KMS-11 (cell line): ENCODE results near the gene TRIM29.

Source experiments
- H2AFZ ChIP-seq: fragments of 200-600 bp; sonication (generic); 2 replicates; pipeline ENCODE4 v1.6.1; 2016; ENCODE audit warnings: antibody characterized with exemption, mixed run types, low read depth
- H3K27ac ChIP-seq: fragments of 200-600 bp; sonication (generic); 2 replicates; pipeline ENCODE4 v1.6.1; 2016; ENCODE audit warnings: mild to moderate bottlenecking, mixed run types
- H3K27me3 ChIP-seq: fragments of 200-600 bp; sonication (generic); 2 replicates; pipeline ENCODE4 v1.6.1; 2017; ENCODE audit warnings: mild to moderate bottlenecking, low read depth, mixed run types, moderate library complexity; ENCODE audit not compliant: insufficient read depth
- H3K36me3 ChIP-seq: fragments of 200-600 bp; sonication (generic); 2 replicates; pipeline ENCODE4 v1.6.1; 2017; ENCODE audit warnings: mild to moderate bottlenecking, mixed run types; ENCODE audit not compliant: insufficient read depth
- H3K4me1 ChIP-seq: fragments of 200-600 bp; sonication (generic); 2 replicates; pipeline ENCODE4 v1.6.1; 2016; ENCODE audit warnings: mild to moderate bottlenecking, low read depth, mixed run types; ENCODE audit not compliant: poor library complexity, severe bottlenecking
- H3K4me2 ChIP-seq: fragments of 200-600 bp; sonication (generic); 2 replicates; pipeline ENCODE4 v1.7.0; 2016; ENCODE audit warnings: mild to moderate bottlenecking, mixed run types
- H3K4me3 ChIP-seq: fragments of 200-600 bp; sonication (generic); IDR thresholded peaks from 2 replicates; pipeline ENCODE4 v1.6.1; 2017; ENCODE audit warnings: low read depth, low read length, mixed read lengths; ENCODE audit not compliant: insufficient read depth
- H3K79me2 ChIP-seq: fragments of 200-600 bp; sonication (generic); 2 replicates; pipeline ENCODE4 v1.6.1; 2016; ENCODE audit warnings: low read depth, mixed run types; ENCODE audit not compliant: insufficient read depth
- H3K9ac ChIP-seq: fragments of 200-600 bp; sonication (generic); 2 replicates; pipeline ENCODE4 v1.6.1; 2016; ENCODE audit warnings: mild to moderate bottlenecking, mixed run types
- H4K20me1 ChIP-seq: fragments of 200-600 bp; sonication (generic); 2 replicates; pipeline ENCODE4 v1.6.1; 2016; ENCODE audit warnings: mild to moderate bottlenecking, mixed run types; ENCODE audit not compliant: insufficient read depth
- TF ChIP-seq, protein P1 (sequence below): fragments of 200-600 bp; sonication (generic); conservative IDR thresholded peaks from 2 replicates; pipeline ENCODE4 v1.6.1; 2017; ENCODE audit warnings: low read depth, mild to moderate bottlenecking, antibody characterized with exemption, low read length, moderate library complexity, mixed read lengths

The TRIM29 gene

GRCh38 chr11:120116966-120117365 is 20.9 kb downstream of the TRIM29 start:
- Histone ChIP-seq H3K79me2 (no peaks in the 10 kb centered on the region), H3K27me3 (no peaks in the 10 kb centered on the region; the same call in 1 of the 2 replicates), H3K9ac (no peak overlapping the region), H3K27ac (no peak overlapping the region), H3K4me2 (no peak overlapping the region), H2AFZ (no peak overlapping the region), H3K36me3 (no peaks in the 10 kb centered on the region), H3K4me1 (no peaks in the 10 kb centered on the region), H4K20me1 (no peaks in the 10 kb centered on the region), H3K4me3 (no peak overlapping the region)
- TF ChIP-seq, protein P1, sequence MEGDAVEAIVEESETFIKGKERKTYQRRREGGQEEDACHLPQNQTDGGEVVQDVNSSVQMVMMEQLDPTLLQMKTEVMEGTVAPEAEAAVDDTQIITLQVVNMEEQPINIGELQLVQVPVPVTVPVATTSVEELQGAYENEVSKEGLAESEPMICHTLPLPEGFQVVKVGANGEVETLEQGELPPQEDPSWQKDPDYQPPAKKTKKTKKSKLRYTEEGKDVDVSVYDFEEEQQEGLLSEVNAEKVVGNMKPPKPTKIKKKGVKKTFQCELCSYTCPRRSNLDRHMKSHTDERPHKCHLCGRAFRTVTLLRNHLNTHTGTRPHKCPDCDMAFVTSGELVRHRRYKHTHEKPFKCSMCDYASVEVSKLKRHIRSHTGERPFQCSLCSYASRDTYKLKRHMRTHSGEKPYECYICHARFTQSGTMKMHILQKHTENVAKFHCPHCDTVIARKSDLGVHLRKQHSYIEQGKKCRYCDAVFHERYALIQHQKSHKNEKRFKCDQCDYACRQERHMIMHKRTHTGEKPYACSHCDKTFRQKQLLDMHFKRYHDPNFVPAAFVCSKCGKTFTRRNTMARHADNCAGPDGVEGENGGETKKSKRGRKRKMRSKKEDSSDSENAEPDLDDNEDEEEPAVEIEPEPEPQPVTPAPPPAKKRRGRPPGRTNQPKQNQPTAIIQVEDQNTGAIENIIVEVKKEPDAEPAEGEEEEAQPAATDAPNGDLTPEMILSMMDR = no peak

DNA sequence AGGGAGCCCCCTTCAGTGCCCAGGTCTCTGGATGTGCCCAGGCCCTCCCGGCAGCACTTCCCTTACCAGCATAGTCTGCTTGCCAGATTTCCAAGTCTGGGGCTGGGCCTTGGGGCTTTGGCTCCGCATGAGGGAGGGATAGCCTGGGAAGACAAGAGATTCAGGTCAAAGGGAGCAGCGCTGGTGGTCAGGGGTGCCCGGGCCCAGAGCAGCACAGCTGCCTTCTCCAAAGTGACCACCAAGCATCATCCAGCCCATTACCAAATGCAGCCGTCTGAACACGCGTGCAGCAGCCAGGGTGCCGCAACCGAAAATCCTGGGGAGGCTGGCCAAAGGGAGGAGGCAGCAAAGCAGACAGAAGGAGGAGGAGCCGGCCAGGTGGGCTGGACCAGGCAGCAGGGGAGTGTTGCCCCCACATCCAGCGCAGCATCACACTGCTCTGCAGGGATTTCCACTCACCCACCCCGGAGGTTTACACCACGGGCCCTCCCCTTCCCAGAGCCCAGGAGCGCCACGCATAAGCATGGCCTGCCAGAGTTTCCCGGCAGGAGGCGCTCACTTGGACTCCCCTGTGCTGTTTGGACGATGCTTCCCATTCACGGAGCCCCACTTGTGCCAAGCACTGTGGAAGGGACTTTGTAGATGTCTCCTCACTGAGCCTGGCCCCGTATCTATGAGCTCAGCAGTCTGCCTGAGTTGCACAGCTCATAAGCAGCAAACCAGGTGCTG is 22.5 kb downstream of the TRIM29 start:
- Histone ChIP-seq H3K4me3 (no peak overlapping the region), H3K4me1 (no peaks in the 10 kb centered on the region), H3K27me3 (no peaks in the 10 kb centered on the region; the same call in 1 of the 2 replicates), H3K4me2 (no peak overlapping the region), H3K79me2 (no peaks in the 10 kb centered on the region), H2AFZ (no peak overlapping the region), H4K20me1 (no peaks in the 10 kb centered on the region), H3K36me3 (no peaks in the 10 kb centered on the region), H3K27ac (no peak overlapping the region), H3K9ac (no peak overlapping the region)
- TF ChIP-seq, protein P1 = no peak

- H3K4me3 ChIP-seq = no peak overlapping the region
- no peaks in the 10 kb centered on the region for H3K36me3 ChIP-seq
- no peak overlapping the region for H3K9ac ChIP-seq
- no peak overlapping the region for H3K4me2 ChIP-seq
- no peaks in the 10 kb centered on the region for H3K79me2 ChIP-seq
- H3K27me3 ChIP-seq = no peaks in the 10 kb centered on the region; the same call in 1 of the 2 replicates
- H4K20me1 ChIP-seq = no peaks in the 10 kb centered on the region
- no peaks in the 10 kb centered on the region for H3K4me1 ChIP-seq
- H2AFZ ChIP-seq = no peak overlapping the region
- no peak overlapping the region for H3K27ac ChIP-seq
- TF ChIP-seq, protein P1 = no peak
Observed at GRCh38 chr11:120112174-120112796, 25.6 kb downstream of the TRIM29 start.

- Histone ChIP-seq H3K4me2 (no peak overlapping the region), H3K79me2 (no peaks in the 10 kb centered on the region), H2AFZ (no peak overlapping the region), H3K27ac (no peak overlapping the region), H3K4me1 (no peaks in the 10 kb centered on the region), H3K27me3 (no peaks in the 10 kb centered on the region; the same call in 1 of the 2 replicates), H3K36me3 (no peaks in the 10 kb centered on the region), H3K9ac (no peak overlapping the region), H4K20me1 (no peaks in the 10 kb centered on the region), H3K4me3 (no peak overlapping the region)
- TF ChIP-seq, protein P1 = no peak
Observed at GRCh38 chr11:120109531-120109930, 28.4 kb downstream of the TRIM29 start.
